Colonic mucosa (tissue), 4 donors: ENCODE data around the gene DNLZ. TPM values are rescaled to one million over a fixed set of nuclear protein-coding genes. Genes with fewer than 3 reads are reported as not detected.

Source experiments
- DNase-seq: peaks from one replicate; pipeline ENCODE4 v3.0.0-alpha.2; 2020
- H3K27ac ChIP-seq: fragments of 200-600 bp; one replicate; pipeline ENCODE4 v1.8.0; 2021
- H3K27me3 ChIP-seq: fragments of 200-600 bp; one replicate; pipeline ENCODE4 v1.8.0; 2021
- H3K36me3 ChIP-seq: fragments of 200-600 bp; one replicate; pipeline ENCODE4 v1.8.0; 2021
- H3K4me1 ChIP-seq: fragments of 200-600 bp; one replicate; pipeline ENCODE4 v1.8.0; 2021; ENCODE audit warnings: mild to moderate bottlenecking
- H3K4me3 ChIP-seq: fragments of 200-600 bp; one replicate; pipeline ENCODE4 v1.8.0; 2021
- H3K9ac ChIP-seq, 2 donors: one replicate each; pipeline ENCODE4 v1.7.0; 2013; ENCODE audit warnings: control low read depth in 2 of 2, low read depth in 2 of 2, low read length in 2 of 2
- H3K9me3 ChIP-seq: fragments of 200-600 bp; one replicate; pipeline ENCODE4 v1.8.0; 2021
- CTCF ChIP-seq: fragments of 200-600 bp; IDR thresholded peaks from one replicate; pipeline ENCODE4 v1.8.0; 2022; ENCODE audit warnings: antibody characterized with exemption, mild to moderate bottlenecking
- intact Hi-C: fragments of 100-400 bp; cut with DNase I; formaldehyde crosslinking; loops from one replicate; pipeline ENCODE4 v1.14.1; 2022
- total RNA-seq, 2 donors: library from RNA; stranded (reverse); fragmentation: NEBNext Ultra II Directional in 1 of 2; extraction: Animal tissue kit (Norgen Biotek cat#: 25700) in 1 of 2; gene quantifications; one replicate each; pipeline ENCODE4 v1.2.1, GENCODE V29; 2021
- donor health status: healthy.
- donor health status: DM: no; HTN: no; CAD: no.
- donor health status: DM: no; HTN: no; CAD: no.

The DNLZ gene
- total RNA-seq, 2 donors from 2014 or later = 10.0 to 10.8 TPM

- Histone ChIP-seq H3K27me3 (no peaks in the 10 kb centered on the region), H3K4me3 (no peak overlapping the region), H3K9me3 (no peaks in the 10 kb centered on the region), H3K36me3 (no peaks in the 10 kb centered on the region), H3K4me1 (no peaks in the 10 kb centered on the region), H3K9ac (no peak overlapping the region), H3K27ac (no peak overlapping the region)
- TF ChIP-seq CTCF = no peak
- no peak for DNase-seq
- intact Hi-C loops = no loop called here
Measured at GRCh38 chr9:136379401-136379800, 15.9 kb upstream of the DNLZ start.

GRCh38 chr9:136379003-136379287, 15.4 kb upstream of the DNLZ start:
- H3K9ac ChIP-seq = no peak overlapping the region
- H3K4me1 ChIP-seq = no peaks in the 10 kb centered on the region
- no peaks in the 10 kb centered on the region for H3K27me3 ChIP-seq
- no peak overlapping the region for H3K4me3 ChIP-seq
- intact Hi-C loops = no loop called here
- no peaks in the 10 kb centered on the region for H3K9me3 ChIP-seq
- no peaks in the 10 kb centered on the region for H3K36me3 ChIP-seq
- no peak for DNase-seq
- no peak overlapping the region for H3K27ac ChIP-seq
- no peak for TF ChIP-seq CTCF

GRCh38 chr9:136378170-136379002, 14.8 kb upstream of the DNLZ start:
- Histone ChIP-seq H3K9me3 (no peaks in the 10 kb centered on the region), H3K9ac (no peak overlapping the region), H3K27me3 (no peaks in the 10 kb centered on the region), H3K4me1 (no peaks in the 10 kb centered on the region), H3K4me3 (no peak overlapping the region), H3K36me3 (no peaks in the 10 kb centered on the region), H3K27ac (no peak overlapping the region)
- DNase-seq = no peak
- intact Hi-C loops = no loop called here
- TF ChIP-seq CTCF = no peak

- no peaks in the 10 kb centered on the region for H3K4me1 ChIP-seq
- H3K36me3 ChIP-seq = no peaks in the 10 kb centered on the region
- H3K4me3 ChIP-seq = no peak overlapping the region
- no peaks in the 10 kb centered on the region for H3K9me3 ChIP-seq
- intact Hi-C loops = no loop called here
- no peak for TF ChIP-seq CTCF
- H3K9ac ChIP-seq = no peak overlapping the region
- H3K27ac ChIP-seq = no peak overlapping the region
- DNase-seq = no peak
- no peaks in the 10 kb centered on the region for H3K27me3 ChIP-seq
Measured at GRCh38 chr9:136377341-136378169, 14.0 kb upstream of the DNLZ start.

GRCh38 chr9:136376457-136376856, 12.9 kb upstream of the DNLZ start:
- no peak overlapping the region for H3K27ac ChIP-seq
- no peak overlapping the region for H3K9ac ChIP-seq
- no peaks in the 10 kb centered on the region for H3K27me3 ChIP-seq
- H3K9me3 ChIP-seq = no peaks in the 10 kb centered on the region
- no peaks in the 10 kb centered on the region for H3K36me3 ChIP-seq
- H3K4me3 ChIP-seq = no peak overlapping the region
- no peak for DNase-seq
- no peak for TF ChIP-seq CTCF
- H3K4me1 ChIP-seq = no peaks in the 10 kb centered on the region
- intact Hi-C loops = no loop called here
